Kidney (tissue), 14 donors: Measurements from ENCODE around the gene STAMBP. TPM values are rescaled to one million over a fixed set of nuclear protein-coding genes. Genes with fewer than 3 reads are reported as not detected.

Experiments
- DNase-seq, 5 donors: peaks; one replicate each; pipeline ENCODE4 v3.0.0-alpha.2; 2013 to 2020
- FAIRE-seq: peaks from 2 replicates; lab custom pipeline; 2012; peaks lifted over from hg19 to GRCh38; lab: Jason Lieb, UNC
- H3K27ac ChIP-seq, 2 donors: one replicate each; pipeline ENCODE4 v1.7.0; 2013; ENCODE audit warnings: low read depth in 2 of 2, low read length in 2 of 2, inconsistent platforms in 1 of 2
- H3K27me3 ChIP-seq: one replicate; pipeline ENCODE4 v1.7.1; 2013; ENCODE audit warnings: low read length, inconsistent platforms; ENCODE audit not compliant: control insufficient read depth, insufficient read depth
- H3K36me3 ChIP-seq, 3 donors: one replicate each; pipeline versions ENCODE4 v1.7.0 to v1.7.1; 2013; ENCODE audit warnings: low read length in 3 of 3, control low read depth in 1 of 3, inconsistent platforms in 1 of 3; ENCODE audit not compliant: insufficient read depth in 3 of 3, control insufficient read depth in 2 of 3
- H3K4me1 ChIP-seq, 3 donors: one replicate each; pipeline versions ENCODE4 v1.7.0 to v1.7.1; 2013; ENCODE audit warnings: low read length in 3 of 3, inconsistent platforms in 1 of 3, low read depth in 1 of 3; ENCODE audit not compliant: control insufficient read depth in 2 of 3, insufficient read depth in 2 of 3
- H3K4me3 ChIP-seq, 3 donors: one replicate each; pipeline versions ENCODE4 v1.7.0 to v1.8.1; 2013; ENCODE audit warnings: low read length in 3 of 3, control low read depth in 1 of 3, inconsistent platforms in 1 of 3
- H3K9ac ChIP-seq, 3 donors: one replicate each; pipeline versions ENCODE4 v1.7.0 to v1.7.1; 2013; ENCODE audit warnings: low read length in 3 of 3, control low read depth in 1 of 3, inconsistent platforms in 1 of 3
- H3K9me3 ChIP-seq, 3 donors: one replicate each; pipeline versions ENCODE4 v1.7.0 to v1.7.1; 2013; ENCODE audit warnings: low read length in 3 of 3, control low read depth in 1 of 3, inconsistent platforms in 1 of 3; ENCODE audit not compliant: control insufficient read depth in 2 of 3, insufficient read depth in 1 of 3
- CTCF ChIP-seq: IDR thresholded peaks from 3 replicates; pipeline ENCODE4 v1.5.1; 2012; ENCODE audit warnings: mild to moderate bottlenecking, moderate library complexity, borderline replicate concordance; ENCODE audit not compliant: insufficient read depth; ENCODE audit errors: extremely low read depth
- intact Hi-C: fragments of 100-400 bp; cut with DNase I; formaldehyde crosslinking; loops from one replicate; pipeline ENCODE4 v1.11.1; 2022
- polyA plus RNA-seq: library from polyadenylated mRNA; stranded (reverse); fragments of 350-450 nt; fragmentation: Illumina TruSeq; extraction: RNeasy Lipid Tissue Mini Kit (QIAGEN cat#74804); gene quantifications from one replicate; pipeline ENCODE4 v1.2.3, GENCODE V29; 2014; ENCODE audit warnings: low read depth, low replicate concordance; ENCODE audit not compliant: insufficient read depth
- total RNA-seq: library from RNA; stranded (reverse); fragmentation: NEBNext Ultra II Directional; extraction: Animal tissue kit (Norgen Biotek cat#: 25700); gene quantifications from one replicate; pipeline ENCODE4 v1.2.1, GENCODE V29; 2021
- donor health status: control.
- donor health status: control.
- donor health status: control.
- donor health status: control.
- donor health status: control.
- donor health status: DM: yes; HTN: yes; CAD: no.
- donor health status: Normal renal cell carcinoma (clear cell type).

Gene STAMBP
- total and polyA plus RNA-seq, 2 donors from 2014 or later: 34.8 to 58.9 TPM

GRCh38 chr2:73919596-73920228, 91.0 kb downstream of the STAMBP start:
- H3K27ac ChIP-seq: no peak overlapping the region
- H3K4me1 ChIP-seq: no peaks in the 10 kb centered on the region
- no peak for TF ChIP-seq CTCF
- H3K27me3 ChIP-seq: no peaks in the 10 kb centered on the region
- no peaks in the 10 kb centered on the region for H3K36me3 ChIP-seq
- H3K9me3 ChIP-seq: no peaks in the 10 kb centered on the region
- intact Hi-C loops: no loop called here
- H3K4me3 ChIP-seq: no peak overlapping the region
- DNase-seq (no peak), FAIRE-seq (no peak)
- H3K9ac ChIP-seq: no peak overlapping the region

GRCh38 chr2:73920577-73921545, 92.1 kb downstream of the STAMBP start:
- Histone ChIP-seq H3K4me1 (no peaks in the 10 kb centered on the region), H3K4me3 (no peak overlapping the region), H3K9me3 (no peaks in the 10 kb centered on the region), H3K27me3 (no peaks in the 10 kb centered on the region), H3K36me3 (no peaks in the 10 kb centered on the region), H3K9ac (no peak overlapping the region), H3K27ac (no peak overlapping the region)
- intact Hi-C loops: no loop called here
- no peak for TF ChIP-seq CTCF
- FAIRE-seq: no peak
- DNase-seq: peak in 2 of 5 donors; percentile 24 to 52

DNA sequence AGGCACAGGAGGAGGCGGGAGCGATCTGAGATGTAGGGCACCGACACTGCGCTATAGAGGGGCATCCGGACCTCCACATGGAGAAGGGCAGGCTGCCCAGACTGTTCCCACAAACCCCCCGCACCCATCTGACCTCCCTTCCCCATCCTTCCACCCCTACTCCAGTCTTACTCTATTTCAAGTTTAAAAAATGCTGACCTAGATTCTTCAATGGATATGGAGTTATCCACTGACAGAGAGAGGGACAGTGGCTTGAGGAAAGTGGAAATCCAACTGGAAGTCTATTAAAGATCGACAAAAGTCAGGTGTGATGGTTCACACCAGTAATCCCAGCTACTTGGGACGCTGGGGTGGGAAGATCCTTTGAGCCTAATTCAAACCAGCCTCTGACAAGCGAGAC, 92.8 kb downstream of the STAMBP start:
- no peak for TF ChIP-seq CTCF

More for the DNA sequence above, 92.8 kb downstream of the STAMBP start:
- Histone ChIP-seq H3K27ac (no peak overlapping the region), H3K27me3 (no peaks in the 10 kb centered on the region), H3K4me3 (no peak overlapping the region), H3K9me3 (no peaks in the 10 kb centered on the region), H3K36me3 (no peaks in the 10 kb centered on the region), H3K4me1 (no peaks in the 10 kb centered on the region), H3K9ac (no peak overlapping the region)
- DNase-seq (no peak), FAIRE-seq (no peak)
- intact Hi-C loops: no loop called here
